GM19467 (cell line): ENCODE results near the gene ATE1.
"Not testable (repeated sequence)": the region's sequence is repeated elsewhere in the genome, so short reads cannot be mapped to it uniquely, and the experiment has no call there.

Source experiments
- ATAC-seq: cut with Tn5 transposase; IDR thresholded peaks from one replicate; pipeline ENCODE4 v1.9.1; 2021; ENCODE audit warnings: mild to moderate bottlenecking, moderate library complexity; ENCODE audit not compliant: unreplicated experiment

The ATE1 gene

GRCh38 chr10:121699703-121700102 lies 228.1 kb downstream of the ATE1 start:
- not testable (repeated sequence) for ATAC-seq

- no peak for ATAC-seq
These were observed 228.9 kb downstream of the ATE1 start for GRCh38 chr10:121698902-121699301.

- no peak for ATAC-seq
These were observed 229.5 kb downstream of the ATE1 start for GRCh38 chr10:121698336-121698735.

GRCh38 chr10:121696854-121697253 lies 231.0 kb downstream of the ATE1 start:
- ATAC-seq: no peak

GRCh38 chr10:121695731-121696464 lies 231.9 kb downstream of the ATE1 start:
- ATAC-seq: no peak

GRCh38 chr10:121694966-121695643 lies 232.7 kb downstream of the ATE1 start:
- ATAC-seq: no peak

GRCh38 chr10:121694327-121694965 lies 233.4 kb downstream of the ATE1 start:
- no peak for ATAC-seq

GRCh38 chr10:121692626-121693025 lies 235.2 kb downstream of the ATE1 start:
- no peak for ATAC-seq

GRCh38 chr10:121690970-121691369 lies 236.9 kb downstream of the ATE1 start:
- no peak for ATAC-seq
